GM19023 (cell line): ENCODE data around the gene DCST2.

Experiments
- ATAC-seq: cut with Tn5 transposase; IDR thresholded peaks from one replicate; pipeline ENCODE4 v1.9.1; 2021; ENCODE audit warnings: mild to moderate bottlenecking, moderate library complexity; ENCODE audit not compliant: unreplicated experiment

Gene DCST2

GRCh38 chr1:155012026-155012546, 21.5 kb downstream of the DCST2 start:
- no peak for ATAC-seq

GRCh38 chr1:155011437-155012025, 22.1 kb downstream of the DCST2 start:
- ATAC-seq, result no peak

- ATAC-seq, result no peak
Measured at GRCh38 chr1:155011004-155011416, 22.6 kb downstream of the DCST2 start.

- ATAC-seq, result no peak
Measured at GRCh38 chr1:155010211-155010918, 23.2 kb downstream of the DCST2 start.

- ATAC-seq, result no peak
Measured at GRCh38 chr1:155009742-155010141, 23.8 kb downstream of the DCST2 start.

- no peak for ATAC-seq
Measured at GRCh38 chr1:155009221-155009711, 24.3 kb downstream of the DCST2 start.

GRCh38 chr1:155008015-155008941, 25.3 kb downstream of the DCST2 start:
- no peak for ATAC-seq

- no peak for ATAC-seq
Measured at GRCh38 chr1:155007251-155007828, 26.2 kb downstream of the DCST2 start.

GRCh38 chr1:155006601-155007101, 26.9 kb downstream of the DCST2 start:
- no peak for ATAC-seq

GRCh38 chr1:155005076-155006011, 28.2 kb downstream of the DCST2 start:
- no peak for ATAC-seq

- ATAC-seq, result no peak
Measured at GRCh38 chr1:155004352-155005075, 29.1 kb downstream of the DCST2 start.

- no peak for ATAC-seq
Measured at GRCh38 chr1:155003766-155004351, 29.7 kb downstream of the DCST2 start.

- ATAC-seq, result no peak
Measured at GRCh38 chr1:155003227-155003765, 30.3 kb downstream of the DCST2 start.

GRCh38 chr1:155002464-155003226, 30.9 kb downstream of the DCST2 start, which contains the start of gene ZBTB7B:
Gene ZBTB7B, plus strand, starts transcription at chr1:155002802. Its CDS starts 11,859 bp downstream, at chr1:155014661.
- ATAC-seq, result peak; percentile 5

- ATAC-seq, result peak; percentile 56
Measured at GRCh38 chr1:155001675-155002463, 31.7 kb downstream of the DCST2 start.

- no peak for ATAC-seq
Measured at GRCh38 chr1:155001425-155001674, 32.2 kb downstream of the DCST2 start.
